ENCODE results near the gene ATXN7L1. TPM values are rescaled to one million over a fixed set of nuclear protein-coding genes. Genes with fewer than 3 reads are reported as not detected.
"Not testable (repeated sequence)": the region's sequence is repeated elsewhere in the genome, so short reads cannot be mapped to it uniquely, and the experiment has no call there.

Gene ATXN7L1
- total RNA-seq, 1 experiment from 2014 or later: 4.0 TPM

- DNase-seq (ENCODE audit: low read depth): no peak
Measured at GRCh38 chr7:105892387-105892786, 16.0 kb upstream of the ATXN7L1 start.

DNA sequence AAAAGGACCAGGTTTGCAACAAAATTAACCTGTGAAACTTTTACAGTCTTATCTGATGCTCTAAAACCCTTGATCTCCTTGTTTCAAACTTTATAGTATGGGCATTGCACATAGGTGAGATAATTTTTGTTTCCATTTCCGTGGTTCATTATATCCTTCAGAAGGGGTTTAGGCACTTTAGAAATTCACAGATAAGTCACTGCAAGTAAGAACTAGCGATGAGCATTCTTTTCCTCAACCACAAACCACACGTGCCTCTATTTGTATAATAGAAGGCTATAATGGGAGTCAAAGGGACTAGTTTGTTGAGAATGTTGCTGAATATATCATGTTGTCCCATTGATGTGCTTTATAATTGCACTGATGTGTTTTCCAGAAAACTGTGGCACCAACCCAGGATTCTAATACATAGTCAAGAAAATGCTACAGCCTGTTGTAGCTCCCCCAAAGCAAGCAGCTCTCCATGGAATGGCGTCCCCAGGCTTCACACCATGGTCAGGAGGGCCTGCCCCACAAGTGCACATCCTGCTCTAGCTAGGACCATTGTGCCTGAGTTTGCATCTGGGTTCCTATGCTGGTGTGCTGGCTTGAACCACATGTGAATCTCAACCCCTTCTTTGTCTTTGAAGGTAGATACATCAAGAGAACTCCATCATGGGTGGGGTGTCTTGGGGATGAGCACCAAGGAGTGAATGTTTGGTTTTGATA, 14.0 kb upstream of the ATXN7L1 start:
- peak; percentile 34 for DNase-seq (ENCODE audit: low read depth)

DNA sequence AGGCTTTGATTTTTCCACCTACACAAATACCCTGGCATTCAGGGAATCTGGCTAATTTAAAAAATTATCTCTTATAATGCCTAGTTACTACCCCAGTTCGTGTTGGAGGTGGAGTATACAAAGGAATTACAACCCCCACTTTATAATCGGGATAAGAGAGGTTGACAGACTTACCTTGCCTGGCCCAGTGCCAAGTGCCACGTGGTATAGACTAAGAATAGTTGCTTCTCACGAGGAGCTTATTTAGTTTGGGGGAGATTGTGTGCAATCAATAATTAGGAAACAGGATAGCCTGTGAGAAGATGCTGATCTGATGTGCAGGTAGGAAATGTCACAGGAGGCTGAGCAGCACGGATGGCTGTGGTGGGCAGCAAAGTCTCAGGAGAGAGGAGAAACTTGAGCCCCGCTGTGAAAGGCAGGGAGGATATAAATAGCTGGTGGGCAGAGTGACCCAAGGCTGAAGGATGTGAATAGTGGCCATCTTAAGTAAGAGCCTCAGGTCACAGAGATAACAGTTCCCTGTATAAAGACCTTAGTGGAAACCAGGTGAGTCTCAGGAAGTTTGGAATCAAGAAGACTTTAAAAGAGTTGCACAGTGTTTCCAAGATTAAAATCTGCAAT, 11.3 kb upstream of the ATXN7L1 start:
- DNase-seq (ENCODE audit: low read depth): no peak

GRCh38 chr7:105886776-105887175, 10.4 kb upstream of the ATXN7L1 start:
- no peak for DNase-seq (ENCODE audit: low read depth)

DNA sequence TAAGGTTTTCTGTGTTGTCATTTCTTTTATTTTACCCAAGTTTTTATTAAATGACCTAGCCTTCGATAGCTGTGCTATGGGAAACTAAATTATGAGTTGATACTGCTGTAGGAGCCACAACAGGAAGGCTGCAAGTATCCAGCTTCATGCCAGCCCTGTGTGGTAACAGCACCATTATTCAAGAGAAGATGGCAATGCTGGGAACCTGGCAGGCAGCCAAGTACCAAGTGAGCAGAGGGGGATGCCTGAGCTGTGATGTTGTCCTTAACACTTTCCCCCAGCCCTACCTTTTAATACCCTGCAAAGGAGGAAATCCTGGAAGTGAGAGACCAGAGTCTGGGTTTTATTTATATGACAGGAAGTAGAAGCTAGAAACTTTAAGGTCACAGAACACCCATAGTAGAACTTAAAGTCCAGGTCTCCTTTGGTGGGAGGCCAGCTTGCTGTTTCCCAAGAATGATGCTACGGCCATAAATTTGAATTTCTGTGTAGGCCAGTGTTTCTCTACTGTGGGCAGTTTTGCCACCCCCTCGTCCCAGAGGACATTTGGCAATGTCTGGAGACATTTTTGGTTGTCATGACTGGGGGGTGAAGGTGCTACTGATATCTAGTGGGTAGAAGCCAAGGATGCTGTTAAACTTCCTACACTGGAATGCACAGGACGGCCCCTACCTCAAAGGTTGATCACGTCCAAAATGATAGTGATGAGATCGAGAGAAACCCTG, 9.2 kb upstream of the ATXN7L1 start:
- no peak for DNase-seq (ENCODE audit: low read depth)

DNA sequence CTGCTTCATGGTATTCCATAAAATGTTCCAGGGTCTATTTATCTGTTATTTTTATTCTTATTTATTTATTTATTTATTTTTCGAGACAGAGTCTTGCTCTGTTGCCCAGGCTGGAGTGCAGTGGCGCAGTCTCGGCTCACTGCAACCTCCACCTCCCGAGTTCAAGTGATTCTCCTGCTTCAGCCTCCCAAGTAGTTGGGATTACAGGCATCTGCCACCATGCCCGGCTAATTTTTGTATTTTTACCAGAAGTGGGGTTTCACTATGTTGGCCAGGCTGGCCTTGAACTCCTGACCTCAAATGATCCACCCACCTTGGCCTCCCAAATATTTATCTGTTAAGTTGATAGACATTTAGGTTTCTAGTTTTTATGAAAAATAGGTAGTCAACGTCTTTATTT, 6.8 kb upstream of the ATXN7L1 start:
- not testable (repeated sequence) for DNase-seq (ENCODE audit: low read depth)

- no peak for DNase-seq (ENCODE audit: low read depth)
Measured at GRCh38 chr7:105881439-105881838, 5.0 kb upstream of the ATXN7L1 start.

- no peak for DNase-seq (ENCODE audit: low read depth)
Measured at GRCh38 chr7:105880571-105881330, 4.4 kb upstream of the ATXN7L1 start.

DNA sequence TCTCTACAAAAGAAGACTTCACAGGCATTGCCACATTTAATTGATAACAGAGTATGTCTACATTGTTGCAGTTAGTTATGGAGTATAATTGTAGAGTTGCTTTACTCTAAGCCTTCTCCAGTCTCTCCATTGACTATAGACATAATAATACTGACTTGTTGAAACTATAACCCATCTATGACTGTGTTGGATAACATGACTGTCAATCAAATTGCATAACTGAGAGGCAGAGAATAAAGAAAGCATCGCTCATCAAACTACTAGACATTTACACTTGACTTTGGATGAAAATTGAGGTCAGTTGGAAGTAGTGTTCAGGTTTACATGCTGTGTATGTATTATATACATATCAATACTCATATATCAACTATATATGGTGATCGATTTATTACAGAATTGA, 3.4 kb upstream of the ATXN7L1 start:
- no peak for DNase-seq (ENCODE audit: low read depth)

DNA sequence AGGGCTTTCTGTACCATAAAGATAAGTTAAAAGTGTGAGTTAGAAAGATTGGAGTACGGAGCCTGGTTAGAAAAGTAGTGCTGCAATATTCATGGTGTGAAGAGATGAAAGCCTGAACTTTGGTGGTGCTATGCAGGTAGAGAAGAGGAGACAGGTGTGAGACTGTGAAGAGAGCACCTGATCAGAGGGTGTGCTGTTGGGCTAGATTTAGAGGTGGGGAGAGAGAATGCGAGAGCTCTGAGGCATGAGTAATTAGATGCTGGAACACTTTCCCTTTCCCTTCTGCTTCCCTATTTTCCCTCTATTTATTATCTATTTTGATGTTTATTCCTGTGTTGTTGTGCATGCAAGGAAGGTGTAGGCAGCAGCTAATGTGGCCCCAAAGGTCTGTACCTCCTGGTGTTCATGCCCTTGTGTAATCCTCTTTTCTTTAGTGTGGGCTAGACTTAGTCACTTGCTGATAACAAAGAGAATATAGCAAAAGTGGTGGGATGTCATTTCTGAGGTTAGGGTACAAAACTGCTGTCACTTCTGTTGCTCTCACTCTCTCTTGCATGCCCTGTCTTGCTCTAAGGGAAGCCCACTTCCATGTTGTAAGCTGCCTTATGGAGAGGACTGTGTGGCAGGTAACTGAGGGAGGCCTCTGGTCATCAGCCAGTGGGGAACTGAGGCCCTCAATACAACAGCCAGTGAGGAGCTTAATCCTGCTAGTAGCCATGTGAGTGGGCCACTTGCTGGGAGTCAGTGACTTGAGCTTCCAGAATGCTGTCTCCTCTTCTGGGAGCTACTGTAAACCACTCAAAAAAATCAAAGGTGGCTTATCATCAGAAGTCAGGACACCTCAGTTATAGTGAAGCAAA, 2.6 kb upstream of the ATXN7L1 start:
- DNase-seq (ENCODE audit: low read depth): no peak

GRCh38 chr7:105877736-105878135, 1.3 kb upstream of the ATXN7L1 start:
- no peak for DNase-seq (ENCODE audit: low read depth)

DNA sequence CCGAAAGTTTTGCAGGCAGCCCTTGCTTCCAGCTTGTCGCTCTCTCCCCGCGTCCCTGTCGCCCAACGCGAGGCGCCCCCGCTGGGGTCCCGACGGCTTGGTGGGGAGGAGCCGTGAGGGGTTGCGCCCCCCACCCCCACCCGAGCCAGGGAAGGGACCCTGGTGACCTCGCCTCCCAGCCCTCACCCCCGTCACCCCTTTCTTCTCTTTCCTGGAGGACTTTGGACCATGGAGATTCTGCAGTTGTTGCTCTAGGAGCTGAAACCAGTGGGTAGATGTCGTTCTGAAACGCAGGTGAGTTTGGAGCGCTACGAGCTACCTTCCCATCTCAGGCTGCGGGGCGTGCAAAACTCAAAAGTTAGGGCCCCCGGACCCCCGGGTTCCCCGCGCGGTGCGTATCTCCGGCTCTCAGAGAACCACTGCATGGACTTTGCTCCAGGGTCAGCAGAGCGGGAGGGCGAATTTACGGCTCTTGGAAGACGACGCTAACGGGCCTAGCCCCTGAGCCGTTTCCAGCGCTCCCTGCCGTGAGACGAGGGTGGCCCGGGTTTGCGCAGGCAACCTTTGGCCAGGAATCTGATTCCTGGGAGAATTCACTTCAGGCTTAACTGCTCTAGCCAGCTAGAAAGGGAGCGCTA, 684 bp upstream of the ATXN7L1 start:
- peak; percentile 61 for DNase-seq (ENCODE audit: low read depth)

GRCh38 chr7:105875505-105875904, 894 bp downstream of the ATXN7L1 start:
- DNase-seq (ENCODE audit: low read depth): no peak

DNA sequence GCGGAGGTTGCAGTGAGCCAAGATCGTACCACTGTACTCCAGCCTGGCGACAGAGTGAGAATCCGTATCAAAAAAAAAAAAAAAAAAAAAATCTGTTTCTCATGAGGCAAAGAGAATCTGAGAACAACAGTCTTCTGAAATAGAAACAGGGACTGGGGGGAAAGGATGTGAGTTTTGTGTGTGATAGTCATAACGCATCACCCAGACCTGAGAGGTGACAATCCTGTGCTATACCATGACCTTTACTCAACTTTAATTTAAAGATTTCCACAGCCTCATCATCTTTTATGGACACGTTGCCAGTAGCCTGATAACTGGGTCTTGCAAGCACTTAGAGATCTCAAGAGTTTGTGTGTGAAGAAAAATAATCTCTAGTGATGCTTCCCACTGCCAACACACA, 2.3 kb downstream of the ATXN7L1 start:
- DNase-seq (ENCODE audit: low read depth): no peak

DNA sequence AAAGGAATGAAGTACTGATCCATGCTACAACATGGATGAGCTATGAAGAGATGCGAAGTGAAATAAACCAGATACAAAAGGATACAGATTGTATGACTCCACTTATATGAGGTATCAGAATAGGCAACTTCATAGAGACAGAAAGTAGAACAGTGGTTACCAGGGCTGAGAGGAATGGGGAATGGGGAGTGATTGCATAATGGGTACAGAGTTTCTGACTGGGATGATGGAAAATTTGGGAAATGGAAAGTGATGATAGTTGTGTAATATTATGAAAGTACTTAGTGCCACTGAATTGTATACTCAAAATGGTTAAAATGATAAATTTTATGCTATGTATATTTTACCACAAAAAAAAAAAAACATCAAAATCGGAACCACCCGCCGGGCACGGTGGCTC, 3.9 kb downstream of the ATXN7L1 start:
- DNase-seq (ENCODE audit: low read depth): no peak

DNA sequence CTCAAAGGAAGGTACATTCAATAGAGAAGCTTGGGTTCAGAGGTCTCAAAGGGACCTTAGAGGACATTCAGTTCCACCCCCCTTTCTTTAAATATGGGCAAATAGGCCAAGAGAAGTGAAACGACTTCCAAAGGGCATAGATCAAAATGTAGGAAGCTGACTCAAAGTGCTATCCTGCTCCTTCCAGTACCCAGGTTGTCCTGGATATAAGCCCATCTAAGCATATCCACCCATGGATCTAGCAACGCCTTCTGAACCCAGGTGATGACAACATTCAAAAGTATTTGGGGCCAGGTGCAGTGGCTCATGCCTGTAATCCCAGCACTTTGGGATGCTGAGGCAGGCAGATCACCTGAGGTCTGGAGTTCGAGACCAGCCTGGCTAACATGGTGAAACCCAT, 5.3 kb downstream of the ATXN7L1 start:
- no peak for DNase-seq (ENCODE audit: low read depth)

- DNase-seq (ENCODE audit: low read depth): no peak
Measured at GRCh38 chr7:105866102-105866801, 10.1 kb downstream of the ATXN7L1 start.

DNA sequence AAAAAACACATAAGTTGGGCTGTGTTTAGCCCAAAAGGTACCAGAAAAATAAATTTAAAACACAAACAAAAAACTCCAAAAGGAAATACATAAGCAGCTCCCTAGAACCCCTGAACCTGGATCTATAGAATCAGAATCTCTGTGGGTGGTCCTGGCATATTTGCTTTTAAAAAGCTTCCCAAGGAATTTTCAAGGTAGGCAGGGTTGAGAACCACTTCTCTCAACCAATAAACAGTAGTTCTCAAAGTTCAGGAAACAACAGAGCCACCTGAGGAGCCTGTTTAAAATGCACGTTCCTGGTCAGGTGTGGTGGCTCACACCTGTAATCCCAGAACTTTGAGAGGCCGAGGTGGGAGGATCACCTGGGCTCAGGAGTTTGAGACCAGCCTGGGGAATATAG, 12.5 kb downstream of the ATXN7L1 start:
- no peak for DNase-seq (ENCODE audit: low read depth)

GRCh38 chr7:105862770-105863169, 13.6 kb downstream of the ATXN7L1 start:
- DNase-seq (ENCODE audit: low read depth): no peak

DNA sequence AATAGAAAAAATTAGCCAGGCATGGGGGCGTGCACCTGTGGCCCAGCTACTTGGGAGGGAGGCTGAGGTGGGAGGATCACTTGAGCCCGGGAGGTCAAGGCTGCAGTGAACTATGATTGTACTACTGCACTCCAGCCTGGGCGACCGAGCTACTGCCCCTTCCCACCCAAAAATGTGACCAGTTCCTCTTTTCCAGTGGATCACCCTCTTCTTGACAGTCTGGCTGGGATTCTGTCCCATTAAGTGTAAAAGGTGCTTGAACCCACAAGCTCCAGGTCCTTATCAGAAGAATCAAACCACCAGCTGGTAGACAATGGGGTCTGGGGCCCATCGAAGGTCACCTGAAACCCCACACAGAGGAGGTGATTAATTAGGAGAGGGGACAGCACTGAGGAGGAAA, 14.1 kb downstream of the ATXN7L1 start:
- no peak for DNase-seq (ENCODE audit: low read depth)
